Natural killer cell (primary cell): ENCODE results near the gene HOXA6. TPM values are rescaled to one million over a fixed set of nuclear protein-coding genes. Genes with fewer than 3 reads are reported as not detected.
A peak's percentile ranks its signal among the peaks of the same experiment; 100 is the strongest.

Source experiments
- ATAC-seq, 3 donors: fragments of 150-1000 bp in 2 of 3; fragments of 200-7000 bp in 1 of 3; cut with Tn5 transposase; 1 replicate in 1 of 3; 2 replicates in 2 of 3; pipeline ENCODE4 v1.10.0; 2021; ENCODE audit warnings: mild to moderate bottlenecking in 2 of 3, moderate library complexity in 2 of 3
- DNase-seq, 2 donors: peaks; one replicate each; pipeline versions ENCODE4 v3.0.0 to v3.0.0-alpha.2; 2013 to 2021; ENCODE audit warnings: mixed read lengths in 1 of 2
- H3K27ac ChIP-seq: one replicate; pipeline ENCODE4 v1.5.1; 2013; ENCODE audit warnings: mild to moderate bottlenecking, low read length
- H3K27me3 ChIP-seq: one replicate; pipeline ENCODE4 v1.6.1; 2013; ENCODE audit warnings: low read length; ENCODE audit not compliant: control insufficient read depth, insufficient read depth
- H3K36me3 ChIP-seq: one replicate; pipeline ENCODE4 v1.6.1; 2013; ENCODE audit warnings: low read length; ENCODE audit not compliant: control insufficient read depth, insufficient read depth
- H3K4me1 ChIP-seq: one replicate; pipeline ENCODE4 v1.6.1; 2013; ENCODE audit warnings: low read length; ENCODE audit not compliant: control insufficient read depth, insufficient read depth
- H3K4me3 ChIP-seq: one replicate; pipeline ENCODE4 v1.5.1; 2013; ENCODE audit warnings: low read length
- H3K9me3 ChIP-seq: one replicate; pipeline ENCODE4 v1.6.1; 2013; ENCODE audit warnings: low read length; ENCODE audit not compliant: control insufficient read depth, insufficient read depth
- H3K27ac Mint-ChIP-seq, 2 donors: one replicate each; pipeline ENCODE4 v1.8.0; 2022; ENCODE audit warnings: mild to moderate bottlenecking in 2 of 2, mixed read lengths in 2 of 2, moderate library complexity in 1 of 2
- H3K27me3 Mint-ChIP-seq, 2 donors: one replicate each; pipeline ENCODE4 v1.8.0; 2022; ENCODE audit warnings: low read depth in 2 of 2, mixed read lengths in 2 of 2
- H3K36me3 Mint-ChIP-seq: one replicate; pipeline ENCODE4 v1.8.0; 2022; ENCODE audit warnings: mixed read lengths
- H3K4me1 Mint-ChIP-seq, 2 donors: one replicate each; pipeline ENCODE4 v1.8.0; 2022; ENCODE audit warnings: mixed read lengths in 2 of 2
- H3K4me3 Mint-ChIP-seq: one replicate; pipeline ENCODE4 v1.8.0; 2022; ENCODE audit warnings: mild to moderate bottlenecking, moderate library complexity, mixed read lengths
- H3K9me3 Mint-ChIP-seq, 2 donors: one replicate each; pipeline ENCODE4 v1.8.0; 2022; ENCODE audit warnings: mixed read lengths in 2 of 2
- CTCF ChIP-seq: fragments of 200-600 bp; IDR thresholded peaks from one replicate; pipeline ENCODE4 v1.8.0; 2022; ENCODE audit warnings: antibody characterized with exemption
- WGBS: methylation state at CpG from one replicate; pipeline ENCODE4 v1.1.7; 2013; ENCODE audit warnings: missing lambda C conversion rate; ENCODE audit not compliant: insufficient coverage; 5-methylcytosine and 5-hydroxymethylcytosine counted together
- intact Hi-C: fragments of 100-400 bp; cut with micrococcal nuclease; formaldehyde crosslinking; loops from one replicate; pipeline ENCODE4 v1.14.2; 2022
- total RNA-seq, 4 donors: library from RNA; stranded (reverse); fragments of 120-200 nt in 1 of 4; gene quantifications; one replicate each; pipeline versions ENCODE4 v1.2.3 to v1.2.4, GENCODE V29; 2013 to 2022

The HOXA6 gene
- total RNA-seq, 3 donors from 2014 or later (not counting 1 experiment from before 2014, with no cell fraction given), result 0.28 to 0.65 (median 0.43) TPM

- WGBS, result 2% methylated on average over 53 of the region's 53 CpGs
- intact Hi-C loops, result loop anchor here (1.0 to 5.0 kb wide), 4 partner anchors 9 to 1287 kb away; partner anchors contain the start of genes HOXA1 and HOXA11
- H3K4me3 Mint-ChIP-seq, result peak within 1 kb of the TSS; percentile 89
- peaks cover 67 to 68% of the 10 kb centered on the region in 2 donors for H3K27me3 Mint-ChIP-seq
- H3K9me3 Mint-ChIP-seq, result no peaks in the 10 kb centered on the region
- H3K4me1 Mint-ChIP-seq, result peaks cover 40 to 50% of the 10 kb centered on the region in 2 donors
- H3K36me3 Mint-ChIP-seq, result no peaks in the 10 kb centered on the region
- peaks cover 75% of the 10 kb centered on the region for H3K4me1 ChIP-seq
- H3K27ac Mint-ChIP-seq, result peak within 1 kb of the TSS; percentile 4 to 64
- H3K27ac ChIP-seq, result no peak within 1 kb of the TSS
- DNase-seq (peak in 1 of 2 donors; percentile 32), ATAC-seq (no peak)
- H3K4me3 ChIP-seq, result peak within 1 kb of the TSS; percentile 29
- H3K36me3 ChIP-seq, result no peaks in the 10 kb centered on the region
- TF ChIP-seq CTCF, result no peak
- peaks cover 82% of the 10 kb centered on the region for H3K27me3 ChIP-seq
- H3K9me3 ChIP-seq, result no peaks in the 10 kb centered on the region
Measured at GRCh38 chr7:27151931-27152815, 4.6 kb upstream of the HOXA6 start, which contains the start of gene HOXA3. Gene HOXA3, minus strand, starts transcription at chr7:27152583. Its CDS starts 41,943 bp downstream, at chr7:27110640.

- no peaks in the 10 kb centered on the region for H3K36me3 Mint-ChIP-seq
- Histone ChIP-seq H3K9me3 (no peaks in the 10 kb centered on the region), H3K27me3 (peaks cover 85% of the 10 kb centered on the region), H3K36me3 (no peaks in the 10 kb centered on the region), H3K4me3 (peak overlapping the region; percentile 29), H3K27ac (no peak overlapping the region), H3K4me1 (peaks cover 75% of the 10 kb centered on the region)
- H3K9me3 Mint-ChIP-seq, result no peaks in the 10 kb centered on the region
- ATAC-seq (no peak), DNase-seq (no peak)
- H3K27me3 Mint-ChIP-seq, result peaks cover 72 to 75% of the 10 kb centered on the region in 2 donors
- intact Hi-C loops, result loop anchor here (1.0 to 5.0 kb wide), 4 partner anchors 10 to 1287 kb away; partner anchors contain the start of genes HOXA1 and HOXA11
- no peak for TF ChIP-seq CTCF
- H3K4me3 Mint-ChIP-seq, result peak overlapping the region; percentile 89
- peak overlapping the region; percentile 4 to 64 for H3K27ac Mint-ChIP-seq
- H3K4me1 Mint-ChIP-seq, result peaks cover 39 to 49% of the 10 kb centered on the region in 2 donors
- WGBS, result 2% methylated on average over 26 of the region's 27 CpGs
Measured at GRCh38 chr7:27151341-27151930, 3.9 kb upstream of the HOXA6 start.

DNA sequence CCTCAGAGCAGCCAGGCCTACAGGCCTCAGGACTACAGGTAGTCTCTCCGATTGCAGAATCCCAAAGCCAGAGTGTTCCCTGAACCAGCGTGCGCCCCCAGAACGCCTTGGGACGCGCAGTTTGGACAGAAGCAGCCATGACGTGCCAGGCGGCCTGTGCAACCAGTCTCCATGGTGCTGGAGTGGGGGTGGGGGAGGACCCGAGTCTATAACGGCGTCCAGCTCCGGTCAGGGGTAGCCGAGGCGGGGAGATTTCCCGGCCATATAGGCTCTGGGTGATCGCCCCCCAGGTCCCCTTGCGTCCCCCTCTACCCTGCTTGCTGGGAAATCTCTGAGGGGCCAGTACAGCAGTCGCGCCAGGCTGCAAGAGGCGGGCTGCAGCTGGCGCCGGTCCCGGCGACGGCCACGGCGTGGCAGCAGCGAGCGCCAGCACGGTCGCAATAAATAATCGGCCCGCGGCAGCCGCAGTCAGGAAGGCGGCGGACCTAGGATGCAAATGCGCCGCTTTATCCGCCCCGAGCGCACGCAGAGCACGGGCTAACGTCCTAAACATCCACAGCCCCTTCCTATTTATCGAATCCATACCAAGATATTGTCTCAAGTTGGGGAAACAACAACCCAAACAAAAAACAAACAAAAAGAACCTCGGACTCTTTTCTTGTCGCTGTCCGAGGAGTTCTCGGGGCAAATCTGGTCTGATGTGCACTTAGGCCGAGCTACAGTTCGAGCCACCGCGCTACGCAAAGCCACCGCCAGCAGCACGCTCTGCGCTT, 3.2 kb upstream of the HOXA6 start:
- peak overlapping the region; percentile 4 to 64 for H3K27ac Mint-ChIP-seq
- DNase-seq (peak; percentile 68 to 85), ATAC-seq (peak; percentile 86 to 91 (median 87))
- peaks cover 68% of the 10 kb centered on the region for H3K4me1 ChIP-seq
- WGBS, result under 1% methylated on average over 58 of the region's 58 CpGs
- H3K36me3 Mint-ChIP-seq, result no peaks in the 10 kb centered on the region
- H3K4me3 Mint-ChIP-seq, result peak overlapping the region; percentile 89
- H3K9me3 ChIP-seq, result no peaks in the 10 kb centered on the region
- H3K27me3 ChIP-seq, result peaks cover 80% of the 10 kb centered on the region
- peak; percentile 90 for TF ChIP-seq CTCF
- H3K9me3 Mint-ChIP-seq, result no peaks in the 10 kb centered on the region
- peak overlapping the region; percentile 30 for H3K4me3 ChIP-seq
- H3K4me1 Mint-ChIP-seq, result peaks cover 34 to 44% of the 10 kb centered on the region in 2 donors
- peaks cover 72 to 74% of the 10 kb centered on the region in 2 donors for H3K27me3 Mint-ChIP-seq
- no peaks in the 10 kb centered on the region for H3K36me3 ChIP-seq
- intact Hi-C loops, result loop anchor here (1.0 to 5.0 kb wide), 4 partner anchors 11 to 1286 kb away; partner anchors contain the start of genes HOXA1 and HOXA11
- H3K27ac ChIP-seq, result peak overlapping the region; percentile 11
